Muscle layer of colon (tissue), 2 donors: Measurements from ENCODE around the gene GBE1.

Source experiments
- H3K27ac ChIP-seq: one replicate; pipeline ENCODE4 v1.7.0; 2013; ENCODE audit warnings: low read depth, mild to moderate bottlenecking, low read length, moderate library complexity
- H3K27me3 ChIP-seq, 2 donors: one replicate each; pipeline ENCODE4 v1.7.0; 2013; ENCODE audit warnings: low read length in 2 of 2, mild to moderate bottlenecking in 2 of 2; ENCODE audit not compliant: insufficient read depth in 2 of 2, control insufficient read depth in 1 of 2
- H3K36me3 ChIP-seq: one replicate; pipeline ENCODE4 v1.7.0; 2013; ENCODE audit warnings: mild to moderate bottlenecking, low read length; ENCODE audit not compliant: insufficient read depth
- H3K4me1 ChIP-seq: one replicate; pipeline ENCODE4 v1.7.0; 2013; ENCODE audit warnings: mild to moderate bottlenecking, low read length; ENCODE audit not compliant: insufficient read depth
- H3K4me3 ChIP-seq, 2 donors: one replicate each; pipeline ENCODE4 v1.7.0; 2013; ENCODE audit warnings: low read length in 2 of 2, low read depth in 1 of 2, mild to moderate bottlenecking in 1 of 2, moderate library complexity in 1 of 2
- H3K9ac ChIP-seq: one replicate; pipeline ENCODE4 v1.7.0; 2013; ENCODE audit warnings: low read length
- H3K9me3 ChIP-seq: one replicate; pipeline ENCODE4 v1.7.0; 2013; ENCODE audit warnings: mild to moderate bottlenecking, low read length
- donor health status: abdominal sarcoma.
- donor health status: Adenocarcinoma of cecum.

GBE1 gene

GRCh38 chr3:81602781-81603180 is 158.7 kb downstream of the GBE1 start:
- H3K9ac ChIP-seq = no peak overlapping the region
- no peaks in the 10 kb centered on the region for H3K4me1 ChIP-seq
- no peaks in the 10 kb centered on the region for H3K36me3 ChIP-seq
- H3K9me3 ChIP-seq = no peaks in the 10 kb centered on the region
- H3K27ac ChIP-seq = no peak overlapping the region
- H3K4me3 ChIP-seq = no peak overlapping the region
- H3K27me3 ChIP-seq = no peaks in the 10 kb centered on the region

- H3K9me3 ChIP-seq = no peaks in the 10 kb centered on the region
- no peak overlapping the region for H3K27ac ChIP-seq
Observed at GRCh38 chr3:81601707-81602305, 159.6 kb downstream of the GBE1 start.

GRCh38 chr3:81592101-81592500 is 169.3 kb downstream of the GBE1 start:
- Histone ChIP-seq H3K27ac (no peak overlapping the region), H3K9ac (no peak overlapping the region), H3K27me3 (no peaks in the 10 kb centered on the region), H3K4me1 (no peaks in the 10 kb centered on the region), H3K4me3 (no peak overlapping the region), H3K36me3 (no peaks in the 10 kb centered on the region), H3K9me3 (no peaks in the 10 kb centered on the region)

More at GRCh38 chr3:81601707-81602305, 159.6 kb downstream of the GBE1 start:
- no peaks in the 10 kb centered on the region for H3K4me1 ChIP-seq
- H3K36me3 ChIP-seq = no peaks in the 10 kb centered on the region
- no peak overlapping the region for H3K9ac ChIP-seq
- H3K27me3 ChIP-seq = no peaks in the 10 kb centered on the region
- H3K4me3 ChIP-seq = no peak overlapping the region

GRCh38 chr3:81585937-81586336 is 175.5 kb downstream of the GBE1 start:
- Histone ChIP-seq H3K27me3 (no peaks in the 10 kb centered on the region), H3K4me3 (no peak overlapping the region), H3K36me3 (no peaks in the 10 kb centered on the region), H3K4me1 (no peaks in the 10 kb centered on the region), H3K9ac (no peak overlapping the region), H3K9me3 (no peaks in the 10 kb centered on the region), H3K27ac (no peak overlapping the region)

- Histone ChIP-seq H3K9ac (no peak overlapping the region), H3K4me1 (no peaks in the 10 kb centered on the region)
Observed at GRCh38 chr3:81585056-81585455, 176.4 kb downstream of the GBE1 start.

GRCh38 chr3:81581966-81582599 is 179.4 kb downstream of the GBE1 start:
- H3K4me3 ChIP-seq = no peak overlapping the region
- H3K27me3 ChIP-seq = no peaks in the 10 kb centered on the region
- H3K36me3 ChIP-seq = no peaks in the 10 kb centered on the region
- no peak overlapping the region for H3K9ac ChIP-seq
- H3K27ac ChIP-seq = no peak overlapping the region
- no peaks in the 10 kb centered on the region for H3K9me3 ChIP-seq
- no peaks in the 10 kb centered on the region for H3K4me1 ChIP-seq

More at GRCh38 chr3:81585056-81585455, 176.4 kb downstream of the GBE1 start:
- no peaks in the 10 kb centered on the region for H3K27me3 ChIP-seq
- H3K9me3 ChIP-seq = no peaks in the 10 kb centered on the region
- H3K36me3 ChIP-seq = no peaks in the 10 kb centered on the region
- H3K4me3 ChIP-seq = no peak overlapping the region
- H3K27ac ChIP-seq = no peak overlapping the region

GRCh38 chr3:81580355-81580754 is 181.1 kb downstream of the GBE1 start:
- H3K27me3 ChIP-seq = no peaks in the 10 kb centered on the region
- H3K4me1 ChIP-seq = no peaks in the 10 kb centered on the region
- no peak overlapping the region for H3K27ac ChIP-seq
- H3K9ac ChIP-seq = no peak overlapping the region
- no peaks in the 10 kb centered on the region for H3K9me3 ChIP-seq
- H3K4me3 ChIP-seq = no peak overlapping the region
- no peaks in the 10 kb centered on the region for H3K36me3 ChIP-seq

- no peaks in the 10 kb centered on the region for H3K4me1 ChIP-seq
- no peak overlapping the region for H3K9ac ChIP-seq
- no peak overlapping the region for H3K4me3 ChIP-seq
- H3K9me3 ChIP-seq = no peaks in the 10 kb centered on the region
- H3K36me3 ChIP-seq = no peaks in the 10 kb centered on the region
- H3K27me3 ChIP-seq = no peaks in the 10 kb centered on the region
- no peak overlapping the region for H3K27ac ChIP-seq
Observed at GRCh38 chr3:81579744-81580143, 181.7 kb downstream of the GBE1 start.

- Histone ChIP-seq H3K4me1 (no peaks in the 10 kb centered on the region), H3K9me3 (no peaks in the 10 kb centered on the region), H3K4me3 (no peak overlapping the region), H3K9ac (no peak overlapping the region), H3K27ac (no peak overlapping the region), H3K36me3 (no peaks in the 10 kb centered on the region), H3K27me3 (no peaks in the 10 kb centered on the region)
Observed at GRCh38 chr3:81572201-81572756, 189.2 kb downstream of the GBE1 start.

- no peak overlapping the region for H3K9ac ChIP-seq
- H3K9me3 ChIP-seq = no peaks in the 10 kb centered on the region
- no peak overlapping the region for H3K27ac ChIP-seq
- no peaks in the 10 kb centered on the region for H3K36me3 ChIP-seq
- H3K4me3 ChIP-seq = no peak overlapping the region
- no peaks in the 10 kb centered on the region for H3K27me3 ChIP-seq
- H3K4me1 ChIP-seq = no peaks in the 10 kb centered on the region
Observed at GRCh38 chr3:81568378-81568777, 193.1 kb downstream of the GBE1 start.

- H3K9me3 ChIP-seq = no peaks in the 10 kb centered on the region
- no peak overlapping the region for H3K27ac ChIP-seq
Observed at GRCh38 chr3:81565041-81565440, 196.4 kb downstream of the GBE1 start.

GRCh38 chr3:81558106-81558505 is 203.3 kb downstream of the GBE1 start:
- Histone ChIP-seq H3K4me1 (no peaks in the 10 kb centered on the region), H3K36me3 (no peaks in the 10 kb centered on the region), H3K27me3 (no peaks in the 10 kb centered on the region), H3K4me3 (no peak overlapping the region), H3K9ac (no peak overlapping the region), H3K27ac (no peak overlapping the region), H3K9me3 (no peaks in the 10 kb centered on the region)

More at GRCh38 chr3:81565041-81565440, 196.4 kb downstream of the GBE1 start:
- Histone ChIP-seq H3K4me1 (no peaks in the 10 kb centered on the region), H3K4me3 (no peak overlapping the region), H3K27me3 (no peaks in the 10 kb centered on the region), H3K9ac (no peak overlapping the region), H3K36me3 (no peaks in the 10 kb centered on the region)
